Vagina (tissue), 2 donors: Measurements from ENCODE around the gene SPOCK1.

Experiments used
- POLR2A ChIP-seq, 2 donors: fragments of 450-650 bp; IDR thresholded peaks; one replicate each; pipeline ENCODE4 v1.6.1; 2017; ENCODE audit warnings: antibody characterized with exemption in 2 of 2, mild to moderate bottlenecking in 2 of 2, moderate library complexity in 2 of 2
- POLR2AphosphoS5 ChIP-seq, 2 donors: sonication (generic); formaldehyde crosslinking; IDR thresholded peaks; one replicate each; pipeline ENCODE4 v1.9.0; 2017; ENCODE audit warnings: antibody characterized with exemption in 2 of 2, mild to moderate bottlenecking in 2 of 2, low read depth in 1 of 2; ENCODE audit not compliant: insufficient read depth in 1 of 2
- TF ChIP-seq, protein P1 (sequence below), 3 experiments: fragments of 450-650 bp in 2 of 3; fragments of 200-600 bp in 1 of 3; sonication (generic) in 1 of 3; IDR thresholded peaks; one replicate each; pipeline ENCODE4 v1.5.1; 2017 to 2019; ENCODE audit warnings: antibody characterized with exemption in 3 of 3, mild to moderate bottlenecking in 2 of 3, moderate library complexity in 2 of 3

DNA sequence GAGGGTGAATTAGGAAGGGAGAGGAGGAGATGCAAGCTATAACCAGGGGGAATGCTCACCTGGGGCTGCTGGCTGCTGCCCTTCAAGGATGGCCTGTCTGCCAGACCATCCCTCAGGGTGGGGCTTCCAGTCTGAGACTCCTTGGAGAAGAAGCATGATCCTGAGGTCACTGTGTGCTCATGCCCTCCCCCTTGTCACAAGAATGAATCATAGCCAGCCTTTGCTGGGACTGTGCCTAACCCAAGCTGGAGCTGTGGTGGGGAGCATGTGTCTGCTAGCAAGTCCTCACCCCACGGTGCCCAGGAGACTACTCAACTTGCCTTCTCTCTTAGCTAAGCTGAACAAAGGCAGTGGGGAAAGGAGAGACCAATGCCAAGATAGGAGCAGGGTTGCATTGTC, 463.6 kb downstream of the SPOCK1 start:
- TF ChIP-seq POLR2AphosphoS5 (IDR thresholded peaks at IDR 0.05; ENCODE audit: insufficient read depth in 1 of 2, low read depth in 1 of 2) (no peak), POLR2A (IDR thresholded peaks at IDR 0.05) (no peak)
- TF ChIP-seq, protein P1, sequence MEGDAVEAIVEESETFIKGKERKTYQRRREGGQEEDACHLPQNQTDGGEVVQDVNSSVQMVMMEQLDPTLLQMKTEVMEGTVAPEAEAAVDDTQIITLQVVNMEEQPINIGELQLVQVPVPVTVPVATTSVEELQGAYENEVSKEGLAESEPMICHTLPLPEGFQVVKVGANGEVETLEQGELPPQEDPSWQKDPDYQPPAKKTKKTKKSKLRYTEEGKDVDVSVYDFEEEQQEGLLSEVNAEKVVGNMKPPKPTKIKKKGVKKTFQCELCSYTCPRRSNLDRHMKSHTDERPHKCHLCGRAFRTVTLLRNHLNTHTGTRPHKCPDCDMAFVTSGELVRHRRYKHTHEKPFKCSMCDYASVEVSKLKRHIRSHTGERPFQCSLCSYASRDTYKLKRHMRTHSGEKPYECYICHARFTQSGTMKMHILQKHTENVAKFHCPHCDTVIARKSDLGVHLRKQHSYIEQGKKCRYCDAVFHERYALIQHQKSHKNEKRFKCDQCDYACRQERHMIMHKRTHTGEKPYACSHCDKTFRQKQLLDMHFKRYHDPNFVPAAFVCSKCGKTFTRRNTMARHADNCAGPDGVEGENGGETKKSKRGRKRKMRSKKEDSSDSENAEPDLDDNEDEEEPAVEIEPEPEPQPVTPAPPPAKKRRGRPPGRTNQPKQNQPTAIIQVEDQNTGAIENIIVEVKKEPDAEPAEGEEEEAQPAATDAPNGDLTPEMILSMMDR (IDR thresholded peaks at IDR 0.05) = no peak
